ENCODE results near the gene PKD1.
"Not testable (repeated sequence)": the region's sequence is repeated elsewhere in the genome, so short reads cannot be mapped to it uniquely, and the experiment has no call there.

Gene PKD1

GRCh38 chr16:2107121-2107790, 28.4 kb downstream of the PKD1 start:
- not testable (repeated sequence) for DNase-seq (ENCODE audit: low spot score)

GRCh38 chr16:2106211-2106610, 29.5 kb downstream of the PKD1 start:
- DNase-seq (ENCODE audit: low spot score) = not testable (repeated sequence)

- not testable (repeated sequence) for DNase-seq (ENCODE audit: low spot score)
Measured at GRCh38 chr16:2105769-2106168, 29.9 kb downstream of the PKD1 start.

- not testable (repeated sequence) for DNase-seq (ENCODE audit: low spot score)
Measured at GRCh38 chr16:2105291-2105690, 30.4 kb downstream of the PKD1 start.

GRCh38 chr16:2104464-2104863, 31.2 kb downstream of the PKD1 start:
- not testable (repeated sequence) for DNase-seq (ENCODE audit: low spot score)

GRCh38 chr16:2102471-2102870, 33.2 kb downstream of the PKD1 start:
- DNase-seq (ENCODE audit: low spot score) = no peak

GRCh38 chr16:2101581-2101980, 34.1 kb downstream of the PKD1 start:
- DNase-seq (ENCODE audit: low spot score) = not testable (repeated sequence)

GRCh38 chr16:2097689-2098088, 38.0 kb downstream of the PKD1 start:
- not testable (repeated sequence) for DNase-seq (ENCODE audit: low spot score)

- no peak for DNase-seq (ENCODE audit: low spot score)
Measured at GRCh38 chr16:2096853-2097595, 38.7 kb downstream of the PKD1 start.

- DNase-seq (ENCODE audit: low spot score) = no peak
Measured at GRCh38 chr16:2095918-2096582, 39.6 kb downstream of the PKD1 start.

- DNase-seq (ENCODE audit: low spot score) = no peak
Measured at GRCh38 chr16:2095315-2095853, 40.3 kb downstream of the PKD1 start.

GRCh38 chr16:2093793-2094192, 41.9 kb downstream of the PKD1 start:
- no peak for DNase-seq (ENCODE audit: low spot score)

GRCh38 chr16:2092866-2093265, 42.8 kb downstream of the PKD1 start:
- DNase-seq (ENCODE audit: low spot score) = no peak

- no peak for DNase-seq (ENCODE audit: low spot score)
Measured at GRCh38 chr16:2092256-2092620, 43.5 kb downstream of the PKD1 start.

GRCh38 chr16:2091547-2092255, 44.0 kb downstream of the PKD1 start:
- no peak for DNase-seq (ENCODE audit: low spot score)

- DNase-seq (ENCODE audit: low spot score) = peak; percentile 64
Measured at GRCh38 chr16:2090777-2091546, 44.7 kb downstream of the PKD1 start.

- no peak for DNase-seq (ENCODE audit: low spot score)
Measured at GRCh38 chr16:2090481-2090776, 45.3 kb downstream of the PKD1 start.

- no peak for DNase-seq (ENCODE audit: low spot score)
Measured at GRCh38 chr16:2089706-2090480, 45.8 kb downstream of the PKD1 start.

GRCh38 chr16:2088759-2089358, 46.8 kb downstream of the PKD1 start:
- DNase-seq (ENCODE audit: low spot score) = no peak
